HG03280 (cell line): ENCODE data around the gene COL4A1.

Source experiments
- ATAC-seq: cut with Tn5 transposase; IDR thresholded peaks from one replicate; pipeline ENCODE4 v1.9.1; 2021; ENCODE audit warnings: mild to moderate bottlenecking, moderate library complexity; ENCODE audit not compliant: unreplicated experiment

The COL4A1 gene

GRCh38 chr13:110227864-110228643 is 78.9 kb downstream of the COL4A1 start:
- ATAC-seq, result no peak

- ATAC-seq, result no peak
Observed at GRCh38 chr13:110227416-110227815, 79.5 kb downstream of the COL4A1 start.

DNA sequence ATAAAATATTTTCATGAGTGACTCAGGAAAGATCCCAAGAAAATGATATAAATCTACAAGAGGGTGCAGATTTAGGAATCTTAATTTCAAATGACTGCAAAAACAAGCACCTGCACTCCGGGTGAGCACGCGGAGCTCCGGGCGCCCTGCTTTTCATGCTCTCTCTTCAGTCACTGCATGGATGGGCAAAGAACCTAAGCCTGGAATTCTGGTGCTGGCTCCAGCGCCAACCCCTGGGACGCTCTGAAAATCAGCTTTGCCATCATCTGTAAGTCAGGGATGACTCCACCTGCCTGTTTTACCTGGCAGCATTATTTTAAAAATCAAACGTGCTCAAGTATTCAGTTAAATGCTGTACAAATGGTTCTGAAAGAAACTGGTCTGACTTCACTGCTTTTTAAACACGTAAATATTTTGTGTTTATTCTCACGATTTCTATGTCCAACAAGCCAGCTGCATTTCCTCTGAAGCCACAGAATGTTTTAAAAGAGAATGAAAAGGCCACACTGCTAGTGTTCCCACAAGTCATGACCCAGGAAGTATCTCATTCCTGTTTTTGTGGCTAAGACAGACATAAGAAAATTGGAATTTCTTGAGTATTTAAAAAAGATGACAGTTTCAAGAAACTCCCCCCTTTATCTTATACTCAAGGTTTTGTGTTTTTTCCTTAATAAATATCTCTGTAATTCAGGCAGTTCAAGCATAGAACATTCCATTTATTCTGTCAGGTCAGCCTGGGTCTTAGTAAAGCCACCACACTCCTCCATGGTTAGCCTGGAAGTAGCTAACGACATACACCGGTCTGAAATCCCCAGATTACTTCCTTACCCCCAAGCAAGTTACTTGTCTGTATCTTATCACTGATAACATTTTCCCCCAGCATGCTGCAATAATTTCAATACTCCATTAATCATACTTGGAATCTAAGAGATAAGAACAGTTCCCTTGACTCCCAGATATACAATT is 81.1 kb downstream of the COL4A1 start:
- no peak for ATAC-seq

DNA sequence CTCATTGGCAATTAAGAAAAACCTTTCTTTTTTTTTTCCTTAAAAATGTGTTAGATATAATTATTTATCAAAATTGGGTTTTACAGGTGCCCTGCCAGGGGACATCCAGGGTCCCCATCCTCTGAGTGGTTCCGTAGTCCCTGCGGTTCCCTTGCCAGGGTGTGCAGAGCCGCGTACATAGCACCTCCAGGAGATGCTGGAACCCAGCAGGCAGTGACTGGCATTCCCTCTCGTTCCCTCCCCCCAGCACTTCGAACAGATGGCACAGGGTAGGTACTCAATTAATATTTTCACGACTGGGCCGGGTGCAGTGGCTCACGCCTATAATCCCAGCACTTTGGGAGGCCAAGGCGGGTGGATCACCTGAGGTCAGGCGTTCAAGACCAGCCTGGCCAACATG is 82.0 kb downstream of the COL4A1 start:
- no peak for ATAC-seq

GRCh38 chr13:110224519-110224918 is 82.4 kb downstream of the COL4A1 start:
- ATAC-seq, result no peak

GRCh38 chr13:110221406-110222117 is 85.4 kb downstream of the COL4A1 start:
- no peak for ATAC-seq

DNA sequence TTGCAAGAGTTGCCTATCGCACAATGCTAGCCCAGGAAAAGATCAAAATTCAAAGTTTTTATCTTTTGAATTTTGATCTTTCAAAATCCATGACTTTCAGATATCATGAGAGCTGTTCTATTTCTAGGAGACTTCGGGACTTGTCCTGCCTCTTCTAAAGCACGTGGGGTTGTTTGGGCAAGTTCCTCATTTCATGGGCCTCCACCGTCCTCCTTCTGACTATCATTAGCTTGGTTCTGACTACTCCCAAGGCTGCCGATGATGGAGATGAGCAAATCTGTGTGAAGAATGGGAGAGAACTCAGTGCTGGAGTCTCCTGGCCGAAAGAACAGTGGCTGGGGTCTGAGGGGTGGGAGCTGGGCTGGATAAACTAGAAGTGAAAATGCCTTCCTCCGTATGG is 86.5 kb downstream of the COL4A1 start:
- ATAC-seq, result no peak

- ATAC-seq, result no peak
Observed at GRCh38 chr13:110218581-110219201, 88.3 kb downstream of the COL4A1 start.

GRCh38 chr13:110217811-110218210 is 89.1 kb downstream of the COL4A1 start:
- no peak for ATAC-seq

DNA sequence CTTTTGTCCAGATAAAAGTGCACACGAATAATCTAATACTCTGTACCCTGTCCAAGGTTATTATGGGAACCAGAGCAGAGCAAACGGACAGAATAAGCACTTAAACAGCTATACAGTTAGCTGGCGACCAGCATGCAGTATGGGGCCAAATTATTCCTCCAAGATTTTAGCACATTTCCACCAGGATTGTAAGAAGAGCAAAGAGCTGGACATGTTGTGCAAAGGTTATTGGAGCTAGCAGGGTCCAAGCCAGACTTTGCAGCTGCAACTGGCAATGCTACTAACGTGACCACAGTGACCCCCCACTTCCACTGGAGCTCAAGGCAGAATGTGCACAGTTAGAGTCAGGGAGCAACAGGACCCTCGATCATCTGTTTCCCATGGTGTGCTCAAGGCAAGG is 89.9 kb downstream of the COL4A1 start:
- ATAC-seq, result no peak

DNA sequence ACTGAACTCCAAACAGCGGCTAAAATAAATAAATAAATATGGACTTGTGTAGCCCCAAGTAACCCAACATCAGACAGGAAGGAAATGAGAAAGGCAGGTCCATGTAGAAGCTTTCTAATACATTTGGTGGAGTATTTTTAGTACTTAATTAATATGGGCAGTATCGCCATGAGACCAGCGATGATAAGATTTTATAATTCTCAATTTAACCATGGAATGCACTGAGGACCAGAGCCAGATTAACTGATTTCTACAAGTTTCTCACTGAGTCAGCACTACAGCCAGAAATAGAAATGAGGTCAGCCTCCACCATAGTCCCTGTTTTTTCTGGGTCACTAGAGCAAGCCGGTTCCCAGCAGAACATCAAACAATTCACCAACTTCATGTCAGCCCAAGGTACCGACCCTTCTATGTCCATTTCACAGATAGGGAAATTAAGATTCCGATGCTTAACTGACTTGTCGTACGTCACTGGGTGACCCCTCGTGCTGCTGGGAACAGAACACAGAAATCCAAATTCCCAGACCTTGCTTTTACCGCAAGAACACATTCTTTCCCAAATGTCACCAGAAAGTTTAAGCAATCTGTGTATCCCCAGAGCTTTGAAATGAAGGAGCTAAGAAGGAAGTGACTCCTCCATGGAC is 90.4 kb downstream of the COL4A1 start:
- ATAC-seq, result no peak

GRCh38 chr13:110216006-110216397 is 91.0 kb downstream of the COL4A1 start:
- ATAC-seq, result no peak

DNA sequence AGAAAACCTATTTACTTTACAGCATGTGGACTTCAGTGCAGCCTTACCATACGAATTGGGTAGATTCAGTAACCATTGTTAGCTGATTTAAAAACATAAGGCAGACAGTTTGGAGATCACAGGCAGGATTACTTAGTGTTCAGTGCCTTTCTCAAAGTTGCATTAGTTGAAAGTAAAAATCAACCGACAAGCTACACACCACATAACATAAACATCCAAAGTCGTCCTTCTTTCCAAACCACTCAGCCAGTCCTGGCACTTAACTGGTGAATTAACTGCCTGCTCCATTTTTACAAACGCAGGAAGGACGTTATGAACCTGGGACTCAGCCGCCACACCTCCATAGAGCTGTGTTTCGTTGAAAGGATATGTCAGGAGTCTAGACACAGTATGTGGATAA is 91.4 kb downstream of the COL4A1 start:
- no peak for ATAC-seq

GRCh38 chr13:110214637-110215036 is 92.3 kb downstream of the COL4A1 start:
- no peak for ATAC-seq

DNA sequence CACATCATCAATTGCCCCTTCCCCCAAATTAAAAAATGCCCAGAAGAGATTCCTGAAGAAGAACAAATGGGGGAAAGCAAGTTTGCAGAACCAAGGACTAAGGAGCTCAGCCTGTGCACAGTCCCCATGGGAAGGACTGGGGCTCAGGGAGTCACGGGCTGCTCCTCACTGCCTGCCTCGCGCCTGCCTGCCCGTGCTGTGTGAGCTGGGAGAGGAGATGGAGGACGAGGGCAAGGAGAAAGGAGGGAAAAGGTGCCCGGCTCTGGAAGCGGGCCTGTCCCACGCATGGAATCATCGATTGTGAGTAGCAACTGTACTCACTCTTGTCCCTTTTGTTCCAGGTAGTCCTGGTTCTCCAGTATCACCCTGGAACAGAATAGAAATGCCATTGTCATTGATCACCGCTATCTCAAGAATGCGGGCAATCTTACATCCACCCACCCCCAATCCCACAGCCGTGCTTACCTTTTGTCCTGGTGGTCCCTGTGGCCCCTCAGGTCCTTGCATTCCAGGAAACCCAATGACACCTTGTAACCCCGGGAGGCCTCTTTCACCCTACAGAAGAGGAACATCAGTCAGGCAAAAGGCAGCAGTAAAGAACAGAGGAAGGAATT is 93.4 kb downstream of the COL4A1 start:
- ATAC-seq, result no peak

- ATAC-seq, result no peak
Observed at GRCh38 chr13:110212529-110212928, 94.4 kb downstream of the COL4A1 start.

DNA sequence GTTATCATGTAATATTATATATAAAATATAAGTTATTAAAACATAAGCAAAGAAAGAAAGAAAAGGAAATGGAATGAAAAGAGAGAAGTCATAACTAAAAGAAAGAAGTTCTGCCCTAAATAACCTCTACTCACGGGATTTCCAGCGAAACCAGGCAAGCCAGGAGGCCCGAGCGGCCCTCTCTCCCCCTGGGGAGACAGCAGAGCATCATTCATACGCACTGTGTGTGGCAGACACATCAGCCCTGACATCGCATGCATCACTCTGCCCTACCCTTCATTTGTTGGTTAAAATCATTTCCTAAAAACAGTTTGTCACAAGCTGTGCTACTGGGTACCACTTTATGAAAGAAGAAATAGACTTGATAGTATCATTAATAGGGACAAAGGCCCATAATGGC is 95.2 kb downstream of the COL4A1 start:
- no peak for ATAC-seq

DNA sequence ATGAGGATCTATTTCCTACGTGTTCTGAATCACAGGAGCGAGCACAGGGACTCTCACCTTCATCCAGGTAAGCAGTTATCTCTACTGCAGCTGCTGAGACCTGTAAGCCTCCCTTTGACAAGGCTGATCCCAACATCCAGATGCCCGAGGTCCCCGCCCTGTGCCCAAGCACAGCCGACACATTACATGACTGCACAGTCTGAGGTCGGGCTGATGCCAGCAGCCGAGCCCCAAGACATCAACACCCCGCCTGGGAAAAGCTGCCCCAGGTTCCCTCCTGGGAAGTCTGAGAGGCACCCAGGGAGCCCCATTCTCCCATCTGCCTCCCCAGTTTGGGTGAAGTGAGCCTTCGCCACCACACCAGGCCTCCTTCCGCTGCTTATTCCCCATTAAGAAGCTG is 95.9 kb downstream of the COL4A1 start:
- ATAC-seq, result no peak

- ATAC-seq, result no peak
Observed at GRCh38 chr13:110210604-110210985, 96.4 kb downstream of the COL4A1 start.
